Chondrocyte (in vitro differentiated cells): ENCODE measurements around the gene HYOU1. TPM values are rescaled to one million over a fixed set of nuclear protein-coding genes. Genes with fewer than 3 reads are reported as not detected.
"Not testable (repeated sequence)": the region's sequence is repeated elsewhere in the genome, so short reads cannot be mapped to it uniquely, and the experiment has no call there.

ENCODE experiments used
- DNase-seq: peaks from one replicate; pipeline ENCODE4 v3.0.0; 2021; ENCODE audit warnings: mixed read lengths, low spot score
- H3K27ac Mint-ChIP-seq: one replicate; pipeline ENCODE4 v1.8.0; 2021; ENCODE audit warnings: mild to moderate bottlenecking, moderate library complexity, mixed read lengths; ENCODE audit not compliant: unreplicated experiment
- H3K27me3 Mint-ChIP-seq: 2 replicates; pipeline ENCODE4 v1.8.0; 2021; ENCODE audit warnings: low read depth, mixed read lengths
- H3K36me3 Mint-ChIP-seq: 2 replicates; pipeline ENCODE4 v1.8.0; 2021; ENCODE audit warnings: low read depth, mixed read lengths
- H3K4me1 Mint-ChIP-seq: 2 replicates; pipeline ENCODE4 v1.8.0; 2021; ENCODE audit warnings: low read depth, mild to moderate bottlenecking, mixed read lengths
- H3K4me3 Mint-ChIP-seq: one replicate; pipeline ENCODE4 v1.8.0; 2021; ENCODE audit warnings: mild to moderate bottlenecking, moderate library complexity, mixed read lengths; ENCODE audit not compliant: unreplicated experiment
- H3K9me3 Mint-ChIP-seq: 2 replicates; pipeline ENCODE4 v1.8.0; 2021; ENCODE audit warnings: low read depth, mixed read lengths
- CTCF ChIP-seq: fragments of 200-600 bp; sonication (generic); IDR thresholded peaks from 2 replicates; pipeline ENCODE4 v1.5.0; 2021; ENCODE audit warnings: antibody characterized with exemption, mild to moderate bottlenecking, moderate library complexity
- total RNA-seq: library from RNA; stranded (reverse); gene quantifications from 3 replicates; pipeline ENCODE4 v1.2.1, GENCODE V29; 2021

HYOU1 gene
- total RNA-seq, 1 donor from 2014 or later = 214 TPM

GRCh38 chr11:119018074-119018938 is 38.7 kb downstream of the HYOU1 start, which contains the start of the genes RPS25 and TRAPPC4:
Gene RPS25, minus strand, starts transcription at chr11:119018343. Its CDS starts 59 bp downstream, at chr11:119018284.
Gene TRAPPC4, plus strand, starts transcription at chr11:119018766. Its CDS starts 30 bp downstream, at chr11:119018796.
- H3K27me3 Mint-ChIP-seq = no peaks in the 10 kb centered on the region
- H3K36me3 Mint-ChIP-seq = peaks cover 23% of the 10 kb centered on the region
- H3K4me1 Mint-ChIP-seq = peaks cover 47% of the 10 kb centered on the region
- H3K4me3 Mint-ChIP-seq = peak within 1 kb of the TSS; percentile 95
- H3K9me3 Mint-ChIP-seq = no peaks in the 10 kb centered on the region
- DNase-seq = peak; percentile 98
- peak within 1 kb of the TSS; percentile 98 for H3K27ac Mint-ChIP-seq
- TF ChIP-seq CTCF = no peak

- Mint-ChIP-seq H3K4me1 (peaks cover 44% of the 10 kb centered on the region), H3K36me3 (peaks cover 23% of the 10 kb centered on the region), H3K4me3 (peak overlapping the region; percentile 95), H3K27ac (peak overlapping the region; percentile 98)
- DNase-seq, H3K27me3 Mint-ChIP-seq, H3K9me3 Mint-ChIP-seq: not testable (repeated sequence)
These were observed 39.6 kb downstream of the HYOU1 start for GRCh38 chr11:119017377-119017776.

GRCh38 chr11:119016216-119017009 is 40.6 kb downstream of the HYOU1 start:
- TF ChIP-seq CTCF = no peak
- no peak for DNase-seq
- Mint-ChIP-seq H3K4me1 (peaks cover 43% of the 10 kb centered on the region), H3K36me3 (peaks cover 21% of the 10 kb centered on the region), H3K9me3 (no peaks in the 10 kb centered on the region), H3K27me3 (no peaks in the 10 kb centered on the region), H3K27ac (peak overlapping the region; percentile 54), H3K4me3 (peak overlapping the region; percentile 95)

GRCh38 chr11:119015054-119015611 is 41.9 kb downstream of the HYOU1 start:
- H3K4me3 Mint-ChIP-seq = no peak overlapping the region
- DNase-seq = peak; percentile 48
- H3K4me1 Mint-ChIP-seq = peaks cover 36% of the 10 kb centered on the region
- H3K27me3 Mint-ChIP-seq = no peaks in the 10 kb centered on the region
- peak overlapping the region; percentile 14 for H3K27ac Mint-ChIP-seq
- TF ChIP-seq CTCF = peak; percentile 52
- no peaks in the 10 kb centered on the region for H3K9me3 Mint-ChIP-seq
- H3K36me3 Mint-ChIP-seq = peaks cover 23% of the 10 kb centered on the region

- peaks cover 22% of the 10 kb centered on the region for H3K36me3 Mint-ChIP-seq
These were observed 42.6 kb downstream of the HYOU1 start for GRCh38 chr11:119014209-119014924.

More at GRCh38 chr11:119014209-119014924, 42.6 kb downstream of the HYOU1 start:
- Mint-ChIP-seq H3K9me3 (no peaks in the 10 kb centered on the region), H3K27ac (no peak overlapping the region), H3K4me3 (no peak overlapping the region), H3K4me1 (peaks cover 30% of the 10 kb centered on the region), H3K27me3 (no peaks in the 10 kb centered on the region)
- TF ChIP-seq CTCF = no peak
- DNase-seq = no peak
